Measurements from ENCODE around the gene ZNF565. TPM values are rescaled to one million over a fixed set of nuclear protein-coding genes. Genes with fewer than 3 reads are reported as not detected.
"Not testable (repeated sequence)": the region's sequence is repeated elsewhere in the genome, so short reads cannot be mapped to it uniquely, and the experiment has no call there.

Gene ZNF565
- polyA plus RNA-seq, 1 donor = 5.9 TPM

DNA sequence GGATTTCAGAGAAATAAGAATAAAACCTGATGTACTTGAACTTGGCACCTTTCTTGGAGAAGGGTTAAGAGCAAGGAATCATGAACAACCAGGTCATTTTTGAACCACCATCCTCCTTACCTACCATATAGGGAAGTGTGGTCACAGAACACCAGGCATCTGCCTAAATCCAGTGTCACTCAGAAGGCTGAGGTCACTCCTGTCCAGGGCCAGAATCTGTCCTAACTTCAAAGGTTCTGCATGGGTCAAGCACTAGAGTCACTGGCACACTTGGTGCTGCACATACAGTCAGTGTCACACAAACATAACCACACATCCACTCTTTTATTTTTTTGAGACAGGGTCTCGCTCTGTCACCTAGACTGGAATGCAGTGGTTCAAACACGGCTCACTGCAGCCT lies 1.6 kb downstream of the ZNF565 start:
- DNase-seq (ENCODE audit: low read depth) = no peak

DNA sequence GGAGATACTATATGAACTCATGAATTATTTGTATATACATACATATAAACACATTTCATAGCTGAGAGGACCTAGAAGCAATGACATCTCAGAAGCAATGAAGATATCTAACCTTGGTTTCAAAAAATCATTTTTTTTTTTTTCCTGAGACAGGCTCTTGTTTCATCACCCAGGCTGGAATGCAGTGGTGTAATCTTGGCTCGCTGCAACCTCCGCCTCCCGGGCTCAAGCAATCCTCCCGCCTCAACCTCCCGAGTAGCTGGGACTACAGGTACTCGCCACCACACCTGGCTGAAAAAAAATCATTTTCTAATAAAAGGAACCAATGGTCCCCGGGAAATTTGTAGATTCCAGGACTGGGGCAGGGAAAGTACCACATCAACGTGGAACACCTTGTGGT lies 4.0 kb downstream of the ZNF565 start:
- no peak for DNase-seq (ENCODE audit: low read depth)

DNA sequence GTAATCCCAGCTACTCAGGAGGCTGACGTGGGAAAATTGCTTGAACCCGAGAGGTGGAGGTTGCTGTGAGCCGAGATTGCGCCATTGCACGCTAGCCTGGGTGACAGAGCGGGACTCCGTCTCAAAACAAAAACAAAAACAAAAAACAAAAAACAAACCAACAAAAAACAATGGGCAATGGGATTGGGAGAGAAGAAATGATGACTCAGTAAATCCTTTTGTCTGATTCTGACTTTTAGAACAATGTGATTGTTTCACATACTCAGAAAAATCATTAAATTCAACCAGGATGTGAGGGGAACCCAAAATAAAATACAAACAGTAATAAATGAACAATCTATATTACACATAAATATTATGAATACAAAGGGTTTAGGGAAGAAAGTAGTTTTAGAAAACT lies 5.1 kb downstream of the ZNF565 start:
- no peak for DNase-seq (ENCODE audit: low read depth)

DNA sequence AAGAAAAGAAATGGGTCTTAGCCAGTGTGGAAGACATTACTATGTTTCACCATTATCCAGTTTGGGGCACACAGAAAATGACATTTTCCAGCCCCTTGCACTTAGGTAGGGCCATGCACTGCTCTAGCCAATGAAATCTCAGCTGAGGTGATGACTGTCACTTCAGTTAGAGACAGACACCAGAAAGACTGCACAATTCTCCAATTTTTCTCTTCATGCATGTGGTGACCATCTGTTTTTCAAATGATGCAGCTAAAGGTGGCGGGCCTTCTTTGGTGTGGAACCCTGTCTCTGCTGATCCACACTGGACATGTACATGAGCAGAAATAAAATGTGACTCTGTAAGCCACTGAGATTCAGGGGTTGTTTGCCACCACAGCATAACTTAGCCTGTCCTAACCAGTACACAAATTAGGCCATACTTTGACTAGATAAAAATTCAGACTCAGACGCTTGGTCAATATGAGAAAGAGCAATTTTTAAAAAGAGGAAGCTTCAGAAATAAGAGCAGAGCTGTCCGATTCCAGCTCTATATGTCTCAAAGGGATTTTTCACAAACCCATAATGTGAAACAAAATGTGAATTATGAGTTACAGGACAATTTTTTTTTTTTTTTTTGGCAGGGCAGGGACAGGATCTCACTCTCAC lies 6.7 kb downstream of the ZNF565 start:
- DNase-seq (ENCODE audit: low read depth) = no peak

DNA sequence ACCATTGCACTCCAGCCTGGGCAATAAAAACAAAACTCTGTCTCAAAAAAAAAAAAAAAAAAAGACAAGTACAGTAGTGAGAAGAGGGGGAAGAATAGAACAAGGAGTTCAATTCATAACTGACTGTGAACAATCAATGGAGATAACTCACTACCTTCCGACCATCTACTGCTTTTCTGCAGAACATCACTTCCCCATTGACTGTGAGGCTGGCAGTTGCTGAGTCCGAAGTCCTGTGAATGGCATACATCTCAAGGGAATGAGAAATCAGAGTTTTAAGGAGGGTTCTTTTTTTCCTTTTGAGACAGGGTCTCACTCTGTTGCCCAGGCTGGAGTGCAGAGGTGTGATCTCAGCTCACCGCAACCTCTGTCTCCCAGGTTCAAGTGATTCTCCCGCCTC lies 11.2 kb downstream of the ZNF565 start:
- no peak for DNase-seq (ENCODE audit: low read depth)

DNA sequence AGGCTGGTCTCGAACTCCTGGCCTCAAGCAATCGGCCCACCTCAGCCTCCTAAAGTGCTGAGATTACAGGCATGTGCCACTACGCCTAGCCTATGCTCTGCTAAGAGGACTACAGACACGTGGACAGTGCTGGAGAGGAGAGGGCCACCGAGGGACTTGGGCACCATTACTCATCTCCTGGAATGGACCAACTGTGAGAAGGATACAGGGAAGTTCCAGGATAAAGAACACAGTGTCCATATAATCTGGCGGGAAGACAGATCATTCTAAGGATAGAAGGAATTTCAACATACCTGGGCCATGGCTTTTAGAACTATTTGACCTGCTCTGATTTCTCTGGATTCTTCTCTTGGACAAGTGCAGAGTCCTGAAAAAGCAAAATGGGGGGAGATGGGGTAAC lies 12.8 kb downstream of the ZNF565 start:
- DNase-seq (ENCODE audit: low read depth) = no peak

DNA sequence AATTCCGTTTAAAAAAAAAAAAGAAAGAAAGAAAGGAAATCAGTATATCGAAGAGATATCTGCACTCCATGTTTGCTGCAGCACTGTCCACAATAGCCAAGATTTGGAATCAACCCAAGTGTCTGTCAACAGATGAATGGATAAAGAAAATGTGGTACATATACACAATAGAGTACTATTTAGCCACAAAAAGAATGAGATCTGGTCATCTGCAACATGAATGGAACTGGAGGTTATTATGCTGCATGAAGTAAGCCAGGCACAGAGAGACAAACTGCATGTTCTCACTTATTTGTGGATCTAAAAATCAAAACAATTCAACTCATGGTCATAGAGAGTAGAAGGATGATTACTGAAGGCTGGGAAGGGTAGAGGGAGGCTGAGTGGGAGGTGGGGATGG lies 16.3 kb downstream of the ZNF565 start:
- DNase-seq (ENCODE audit: low read depth) = no peak

DNA sequence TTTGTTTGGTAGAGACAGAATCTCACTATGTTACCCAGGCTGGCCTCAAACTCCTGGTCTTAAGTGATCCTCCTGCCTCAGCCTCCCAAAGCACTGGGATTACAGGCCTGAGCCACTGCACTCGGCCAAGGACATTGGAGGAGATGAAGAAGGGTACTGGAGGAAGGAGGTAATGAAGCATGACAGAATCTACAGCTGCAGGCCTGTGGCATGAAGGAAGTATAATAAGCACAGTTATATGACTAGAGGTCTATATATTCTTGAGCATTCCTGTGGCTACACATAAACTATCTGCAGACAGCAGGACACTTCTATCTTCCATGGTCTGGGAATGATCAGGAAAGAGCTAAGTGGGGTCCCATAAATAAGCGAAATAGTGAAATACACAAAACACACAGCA lies 18.2 kb downstream of the ZNF565 start:
- DNase-seq (ENCODE audit: low read depth) = no peak

DNA sequence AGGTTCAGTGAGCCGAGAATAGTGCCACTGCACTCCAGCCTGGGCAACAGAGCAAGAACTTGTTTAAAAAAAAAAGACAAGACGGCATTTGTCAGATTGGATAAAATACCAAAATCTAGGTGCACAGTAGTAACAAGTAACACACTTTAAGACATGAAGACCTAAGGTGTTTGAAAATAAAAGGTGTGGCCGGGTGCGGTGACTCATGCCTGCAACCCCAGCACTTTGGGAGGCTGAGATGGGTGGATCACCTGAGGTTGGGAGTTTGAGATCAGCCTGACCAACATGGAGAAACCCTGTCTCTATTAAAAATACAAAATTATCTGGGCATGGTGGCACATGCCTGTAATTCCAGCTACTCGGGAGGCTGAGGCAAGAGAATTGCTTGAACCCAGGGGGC lies 27.7 kb downstream of the ZNF565 start:
- DNase-seq (ENCODE audit: low read depth) = not testable (repeated sequence)

DNA sequence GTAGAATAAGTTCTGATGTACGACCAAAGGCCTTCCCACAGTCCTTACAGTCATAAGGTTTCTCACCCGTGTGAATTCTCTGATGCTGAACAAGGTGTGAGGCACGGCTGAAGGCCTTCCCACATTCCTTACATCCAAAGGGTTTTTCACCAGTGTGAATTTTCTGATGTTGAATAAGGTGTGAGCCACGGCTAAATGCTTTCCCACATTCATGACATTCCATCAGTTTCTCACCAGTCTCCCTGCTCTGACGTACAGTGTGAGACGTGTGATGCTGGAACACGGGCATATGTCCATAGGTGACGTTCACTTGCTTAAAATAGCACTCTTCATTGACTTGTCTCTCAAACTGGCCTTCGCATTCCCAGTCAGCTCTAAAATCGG lies 31.2 kb downstream of the ZNF565 start:
- DNase-seq (ENCODE audit: low read depth) = no peak

DNA sequence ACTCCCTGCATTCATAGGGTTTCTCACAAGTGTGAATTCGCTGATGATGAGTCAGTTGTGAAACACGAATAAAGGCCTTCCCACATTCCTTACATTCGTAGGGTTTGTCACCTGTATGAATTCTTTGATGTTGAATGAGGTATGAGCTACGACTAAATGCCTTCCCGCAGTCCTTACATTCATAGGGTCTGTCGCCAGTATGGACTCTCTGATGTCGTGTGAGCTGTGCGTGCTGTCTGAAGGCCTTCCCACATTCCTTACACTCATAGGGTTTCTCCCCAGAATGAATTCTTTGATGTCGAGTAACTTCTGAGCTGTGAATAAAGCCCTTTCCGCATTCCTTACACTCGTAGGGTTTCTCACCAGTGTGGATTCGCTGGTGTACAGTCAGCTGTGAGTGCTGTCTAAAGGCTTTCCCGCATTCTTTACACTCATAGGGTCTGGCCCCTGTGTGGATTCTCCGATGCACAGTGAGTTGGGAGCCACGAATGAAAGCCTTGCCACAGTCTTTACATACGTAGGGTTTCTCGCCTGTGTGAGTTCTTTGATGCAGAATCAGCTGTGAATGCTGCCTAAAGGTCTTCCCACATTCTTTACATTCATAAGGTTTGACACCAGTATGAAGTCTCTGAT lies 31.7 kb downstream of the ZNF565 start:
- no peak for DNase-seq (ENCODE audit: low read depth)

DNA sequence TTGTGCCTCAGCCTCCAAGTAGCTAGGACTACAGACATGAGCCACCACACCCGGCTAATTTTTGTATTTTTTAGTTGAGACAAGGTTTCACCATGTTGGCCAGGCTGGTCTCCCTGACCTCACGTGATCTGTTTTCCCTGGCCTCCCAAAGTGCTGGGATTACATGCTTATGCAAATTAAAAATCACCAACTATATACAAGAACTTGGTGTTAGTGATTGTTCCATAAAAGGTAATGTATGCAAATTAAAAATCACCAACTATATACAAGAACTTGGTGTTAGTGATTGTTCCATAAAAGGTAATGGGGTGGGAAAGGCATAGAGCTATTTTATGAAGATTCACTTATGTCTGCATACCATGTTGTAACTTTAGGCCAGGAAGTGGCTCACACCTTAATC lies 35.4 kb downstream of the ZNF565 start:
- not testable (repeated sequence) for DNase-seq (ENCODE audit: low read depth)

DNA sequence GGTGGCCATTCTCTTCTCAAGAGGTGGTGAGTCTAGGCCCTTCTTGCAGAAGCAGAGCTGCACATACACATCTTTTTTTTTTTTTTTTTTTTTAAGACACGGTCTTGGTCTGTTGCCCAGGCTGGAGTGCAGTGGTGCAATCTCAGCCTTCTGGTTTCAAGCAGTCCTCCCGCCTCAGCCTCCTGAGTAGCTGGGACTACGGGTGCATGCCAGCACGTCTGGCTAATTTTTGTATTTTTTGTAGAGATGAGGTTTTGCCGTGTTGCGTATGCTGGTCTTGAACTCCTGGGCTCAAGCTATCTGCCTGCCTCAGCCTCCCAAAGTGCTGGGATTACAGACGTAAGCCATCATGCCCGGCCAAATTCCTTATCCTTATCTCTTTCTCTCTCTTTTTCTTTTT lies 40.6 kb downstream of the ZNF565 start:
- DNase-seq (ENCODE audit: low read depth) = not testable (repeated sequence)

DNA sequence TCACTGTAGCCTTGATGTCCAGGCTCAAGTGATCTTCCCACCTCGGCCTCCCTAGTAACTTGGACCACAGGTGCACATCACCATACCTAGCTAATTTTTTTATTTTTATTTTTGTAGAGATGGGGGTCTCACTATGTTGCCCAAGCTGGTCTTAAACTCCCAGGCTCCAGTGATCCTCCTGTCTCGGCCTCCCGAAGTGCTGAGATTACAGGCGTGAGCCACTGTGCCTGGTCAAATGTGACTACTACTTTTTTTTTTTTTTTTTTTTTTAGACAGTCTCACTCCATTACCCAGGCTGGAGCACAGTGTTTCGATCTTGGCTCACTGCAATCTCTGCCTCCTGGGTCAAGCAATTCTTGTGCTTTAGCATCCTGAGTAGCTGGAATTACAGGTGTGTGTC lies 41.6 kb downstream of the ZNF565 start:
- no peak for DNase-seq (ENCODE audit: low read depth)

DNA sequence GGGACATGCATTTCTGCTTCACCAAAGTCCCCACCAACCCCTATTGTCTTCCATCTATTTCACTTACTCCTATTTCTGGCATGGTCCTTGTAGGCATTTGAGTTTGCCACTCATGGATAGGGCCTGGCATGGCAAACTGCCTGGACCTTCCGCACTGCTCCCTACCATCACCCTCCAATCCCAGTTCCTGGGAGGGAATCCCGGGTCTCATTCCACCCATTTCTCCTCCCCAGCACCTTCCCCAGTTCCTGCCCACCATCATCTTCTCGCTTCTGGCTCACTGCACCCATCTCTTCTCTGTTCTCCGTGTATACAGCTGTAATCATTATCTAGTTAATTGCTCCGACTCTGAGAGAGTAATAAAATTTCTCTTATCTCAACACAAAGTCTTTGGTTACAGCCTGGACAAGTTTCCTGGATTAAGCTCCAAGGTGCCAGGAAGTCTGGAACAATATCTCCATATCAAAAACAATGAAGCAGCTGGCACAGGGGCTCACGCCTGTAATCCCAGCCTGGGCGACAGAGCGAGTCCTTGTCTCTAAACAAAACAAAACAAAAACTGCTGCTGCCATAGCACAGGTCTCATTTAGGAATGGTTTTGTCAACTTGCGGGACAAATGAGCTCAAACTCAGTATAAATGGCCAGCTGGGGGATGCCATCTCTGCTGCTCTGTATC lies 45.2 kb downstream of the ZNF565 start:
- no peak for DNase-seq (ENCODE audit: low read depth)

DNA sequence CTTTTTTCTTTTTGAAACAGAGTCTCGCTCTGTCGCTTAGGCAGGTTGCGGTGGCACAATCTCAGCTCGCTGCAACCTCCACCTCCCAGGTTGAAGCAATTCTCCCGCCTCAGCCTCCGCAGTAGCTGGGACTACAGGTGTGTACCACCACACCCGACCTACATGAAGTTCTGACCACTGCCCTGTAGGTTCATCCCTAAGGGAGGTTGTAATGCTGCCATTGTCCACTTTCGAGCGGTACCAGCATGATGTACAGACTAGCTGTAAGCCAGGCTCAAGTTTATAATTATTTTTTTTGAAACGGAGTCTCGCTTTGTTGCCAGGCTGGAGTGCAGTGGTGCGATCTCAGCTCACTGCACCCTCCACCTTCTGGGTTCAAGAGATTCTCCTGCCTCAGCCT lies 50.7 kb downstream of the ZNF565 start:
- DNase-seq (ENCODE audit: low read depth) = no peak

DNA sequence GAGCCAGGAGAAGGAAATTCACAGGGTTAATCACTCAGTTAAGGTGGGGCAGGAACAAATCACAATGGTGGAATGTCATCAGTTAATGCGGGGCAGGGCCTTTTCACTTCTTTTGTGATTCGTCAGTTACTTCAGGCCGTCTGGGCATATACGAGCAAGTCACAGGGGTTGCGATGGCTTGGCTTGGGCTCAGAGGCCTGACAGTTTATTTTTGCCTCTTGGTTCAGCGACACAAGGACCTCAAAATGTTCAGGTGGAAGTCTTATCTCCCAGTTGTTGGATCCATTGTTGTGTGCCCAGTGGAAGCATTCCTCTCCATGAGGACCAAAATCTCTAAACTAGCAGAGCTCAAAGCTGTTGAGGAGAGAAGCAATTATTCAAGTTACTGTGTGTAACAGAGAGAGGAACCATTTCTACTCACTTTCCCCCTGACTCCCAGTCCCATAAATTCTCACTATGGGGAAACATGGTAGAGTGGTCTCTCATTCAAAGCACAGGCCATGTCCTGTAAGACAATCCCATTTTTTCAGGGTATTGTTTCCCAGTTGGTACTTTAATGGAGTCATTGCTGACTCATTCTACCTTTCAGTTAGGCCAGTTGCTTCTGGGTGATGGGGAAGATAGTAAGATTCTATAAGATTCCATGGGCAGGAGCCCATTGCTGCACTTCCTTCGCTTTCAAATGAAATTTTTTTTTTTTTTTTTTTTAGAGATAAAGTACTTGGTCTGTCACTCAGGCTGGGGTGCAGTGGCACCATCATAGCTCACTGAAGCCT lies 53.5 kb downstream of the ZNF565 start:
- DNase-seq (ENCODE audit: low read depth) = no peak

DNA sequence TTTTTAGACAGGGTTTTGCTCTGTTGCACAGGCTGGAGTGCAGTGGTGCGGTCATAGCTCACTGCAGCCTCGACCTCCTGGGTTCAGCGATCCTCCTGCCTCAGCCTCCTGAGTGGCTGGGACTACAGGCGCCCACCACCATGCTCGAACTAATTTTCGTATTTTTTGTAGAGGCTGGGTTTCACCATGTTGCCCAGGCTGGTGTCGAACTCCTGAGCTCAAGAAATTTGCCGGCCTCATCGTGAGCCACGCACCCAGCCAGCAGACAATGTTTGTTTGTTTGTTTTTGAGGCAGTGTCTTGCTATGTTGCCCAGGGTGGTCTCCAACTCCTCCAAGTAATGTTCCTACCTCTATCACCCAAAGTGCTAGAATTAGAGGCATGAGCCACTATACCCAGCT lies 61.3 kb downstream of the ZNF565 start:
- no peak for DNase-seq (ENCODE audit: low read depth)

DNA sequence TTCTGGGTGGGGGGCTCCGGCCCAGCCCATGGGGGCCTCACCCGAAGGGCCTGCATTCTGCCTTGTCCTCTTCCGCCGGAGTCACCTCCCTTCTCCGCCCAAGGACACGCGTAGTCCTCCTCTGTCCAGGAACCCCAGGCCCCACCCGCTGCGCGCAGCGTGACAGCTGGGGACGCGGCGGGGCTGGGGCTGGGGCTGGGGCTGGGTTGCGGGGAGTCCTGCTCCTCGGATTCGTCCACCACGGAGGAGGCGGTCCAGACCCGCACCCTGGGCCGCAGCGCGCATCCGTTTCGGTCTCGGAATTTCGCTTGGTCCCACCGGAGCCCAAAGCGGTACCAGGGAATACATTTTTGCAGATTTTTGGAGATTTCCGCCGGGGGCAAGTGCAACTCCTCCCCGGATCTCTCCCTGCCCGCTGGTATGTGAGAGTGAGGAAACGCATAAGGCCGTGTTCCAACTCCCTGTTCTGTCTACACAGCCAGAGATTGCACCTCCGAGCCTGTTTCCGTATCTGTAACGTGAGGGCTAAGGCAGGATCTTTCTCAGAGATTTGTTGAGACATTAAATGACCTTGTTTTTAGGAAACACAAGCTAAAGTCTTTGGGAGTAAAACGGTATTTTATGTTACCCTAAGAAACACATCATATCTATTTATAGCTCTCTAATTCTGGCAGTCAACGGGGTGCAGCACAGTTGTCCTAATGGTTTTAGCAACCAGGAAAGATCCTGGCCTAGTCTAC lies 61.9 kb downstream of the ZNF565 start, which contains the start of gene COX7A1:
COX7A1 (minus strand) TSS at position 96 of the 740 bp plus-strand sequence; CDS start at position 56, 40 bp downstream.
- no peak for DNase-seq (ENCODE audit: low read depth)

DNA sequence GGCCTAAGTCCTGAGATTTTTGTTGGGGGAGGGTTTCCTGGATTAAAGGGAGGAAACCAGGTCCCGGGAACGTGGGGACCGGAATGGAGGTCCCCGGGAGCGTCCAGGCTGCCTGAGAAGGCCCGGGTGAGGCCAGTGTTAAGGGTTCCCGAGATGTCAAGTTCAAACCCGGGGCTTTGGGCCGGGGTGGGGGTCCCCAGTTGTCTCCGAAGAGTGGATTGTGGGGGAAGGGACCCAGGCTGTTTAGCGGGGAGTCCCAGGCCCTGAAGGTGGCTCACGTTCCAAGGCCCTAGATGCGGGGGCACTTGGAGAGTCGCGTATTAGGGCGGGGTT lies 62.5 kb downstream of the ZNF565 start:
- DNase-seq (ENCODE audit: low read depth) = no peak

DNA sequence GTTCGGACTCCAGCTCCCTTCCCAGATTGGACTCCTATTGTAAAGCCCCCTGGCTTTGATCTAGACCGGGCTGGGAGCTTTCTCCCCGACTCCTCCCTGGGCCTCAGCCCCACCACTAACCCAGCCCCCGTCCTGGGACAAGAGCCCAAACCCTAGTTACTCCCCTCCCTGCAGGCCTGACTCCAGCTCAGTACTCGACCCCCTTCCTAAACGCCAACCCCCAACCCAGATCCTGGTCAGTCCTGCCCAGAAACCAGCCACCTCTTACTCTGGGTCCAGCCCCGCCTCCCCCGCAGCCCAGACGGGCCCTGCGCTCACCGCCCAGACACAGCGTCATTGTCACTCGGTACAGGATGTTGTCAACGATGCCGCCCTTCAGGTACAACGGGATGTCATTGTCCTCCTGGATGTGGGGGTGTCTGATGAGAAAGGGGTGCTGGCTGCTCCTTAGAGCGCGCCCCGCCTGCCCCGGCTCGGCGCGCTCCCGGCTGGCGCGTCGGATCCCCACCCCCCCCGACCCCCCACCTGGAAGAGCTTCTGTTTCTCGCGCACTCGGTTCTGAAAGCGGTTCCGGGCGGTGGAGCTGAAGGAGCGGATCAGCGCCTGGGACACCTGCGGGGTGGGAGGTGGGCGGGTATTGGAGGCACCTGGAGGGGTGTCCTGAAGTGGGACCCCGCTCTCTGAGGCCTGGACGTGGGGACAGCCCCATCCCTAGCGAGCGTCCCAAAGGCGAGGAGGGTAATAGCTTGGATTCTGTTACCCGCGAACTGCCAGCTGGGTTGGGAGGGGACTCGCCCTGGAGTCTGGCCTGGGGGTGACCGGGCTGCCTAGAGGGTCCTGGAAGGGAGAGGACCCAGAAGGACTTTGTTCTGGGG lies 63.1 kb downstream of the ZNF565 start:
- DNase-seq (ENCODE audit: low read depth) = no peak

All from forelimb muscle (tissue), 1 donor.